Cortex of kidney (tissue), 1 donor: ENCODE data around the gene NME3.

Experiments used
- DNase-seq: peaks from one replicate; lab custom pipeline; 2025; lab: John Stamatoyannopoulos, UW

The NME3 gene

DNA sequence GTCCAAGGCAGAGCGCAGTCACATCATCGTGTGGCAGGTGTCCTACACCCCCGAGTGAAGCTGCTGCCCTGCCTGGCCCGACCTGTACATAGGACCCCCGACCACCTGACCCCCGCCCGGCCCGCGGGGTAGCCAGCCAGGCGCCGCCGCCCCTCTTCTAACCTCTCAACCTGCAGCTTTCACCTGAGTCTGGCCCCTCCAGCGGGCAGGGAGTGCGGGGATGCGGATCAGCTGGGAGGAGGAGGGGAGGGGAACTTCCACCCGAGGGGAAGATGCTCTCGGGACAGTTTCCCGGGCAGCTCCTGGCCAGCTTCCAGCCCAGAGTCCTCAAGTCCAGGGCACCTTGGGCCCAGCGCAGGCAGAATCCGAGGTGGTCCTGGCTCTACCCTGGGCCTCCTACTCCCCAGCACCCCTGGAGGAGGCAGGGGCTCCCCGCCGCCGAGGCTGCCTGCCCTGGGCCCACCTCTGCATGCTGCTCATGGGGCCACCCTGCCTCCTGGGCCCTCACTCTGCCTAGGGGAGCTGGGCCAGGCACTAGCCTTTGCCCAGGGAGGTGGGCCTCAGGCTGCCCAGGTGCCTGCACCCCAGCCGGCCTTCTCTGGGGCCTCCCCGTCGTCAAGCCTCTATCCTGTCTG lies 2.5 kb downstream of the NME3 start:
- no peak for DNase-seq

DNA sequence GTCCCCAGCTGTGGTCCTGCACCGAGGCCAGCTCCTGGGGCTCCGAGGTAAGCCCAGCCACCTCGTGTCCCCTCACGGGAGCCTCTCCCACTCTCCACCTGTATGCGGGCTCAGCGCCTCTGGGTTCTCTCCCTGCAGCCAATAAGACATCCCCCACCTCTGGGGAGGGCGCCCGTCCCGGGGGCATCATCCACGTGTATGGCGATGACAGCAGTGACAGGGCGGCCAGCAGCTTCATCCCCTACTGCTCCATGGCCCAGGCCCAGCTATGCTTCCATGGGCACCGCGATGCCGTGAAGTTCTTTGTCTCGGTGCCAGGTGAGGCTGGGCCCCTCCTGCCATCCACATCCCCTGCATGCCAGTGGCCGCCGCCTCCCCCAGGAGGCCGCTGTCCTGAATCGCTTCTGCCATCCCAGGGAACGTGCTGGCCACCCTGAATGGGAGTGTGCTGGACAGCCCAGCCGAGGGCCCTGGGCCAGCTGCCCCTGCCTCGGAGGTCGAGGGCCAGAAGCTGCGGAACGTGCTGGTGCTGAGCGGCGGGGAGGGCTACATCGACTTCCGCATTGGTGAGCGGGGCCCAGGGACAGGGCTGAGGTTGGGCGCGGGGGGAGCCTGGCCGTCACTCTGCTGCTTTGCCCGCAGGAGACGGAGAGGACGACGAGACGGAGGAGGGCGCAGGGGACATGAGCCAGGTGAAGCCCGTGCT lies 3.1 kb downstream of the NME3 start:
- no peak for DNase-seq

DNA sequence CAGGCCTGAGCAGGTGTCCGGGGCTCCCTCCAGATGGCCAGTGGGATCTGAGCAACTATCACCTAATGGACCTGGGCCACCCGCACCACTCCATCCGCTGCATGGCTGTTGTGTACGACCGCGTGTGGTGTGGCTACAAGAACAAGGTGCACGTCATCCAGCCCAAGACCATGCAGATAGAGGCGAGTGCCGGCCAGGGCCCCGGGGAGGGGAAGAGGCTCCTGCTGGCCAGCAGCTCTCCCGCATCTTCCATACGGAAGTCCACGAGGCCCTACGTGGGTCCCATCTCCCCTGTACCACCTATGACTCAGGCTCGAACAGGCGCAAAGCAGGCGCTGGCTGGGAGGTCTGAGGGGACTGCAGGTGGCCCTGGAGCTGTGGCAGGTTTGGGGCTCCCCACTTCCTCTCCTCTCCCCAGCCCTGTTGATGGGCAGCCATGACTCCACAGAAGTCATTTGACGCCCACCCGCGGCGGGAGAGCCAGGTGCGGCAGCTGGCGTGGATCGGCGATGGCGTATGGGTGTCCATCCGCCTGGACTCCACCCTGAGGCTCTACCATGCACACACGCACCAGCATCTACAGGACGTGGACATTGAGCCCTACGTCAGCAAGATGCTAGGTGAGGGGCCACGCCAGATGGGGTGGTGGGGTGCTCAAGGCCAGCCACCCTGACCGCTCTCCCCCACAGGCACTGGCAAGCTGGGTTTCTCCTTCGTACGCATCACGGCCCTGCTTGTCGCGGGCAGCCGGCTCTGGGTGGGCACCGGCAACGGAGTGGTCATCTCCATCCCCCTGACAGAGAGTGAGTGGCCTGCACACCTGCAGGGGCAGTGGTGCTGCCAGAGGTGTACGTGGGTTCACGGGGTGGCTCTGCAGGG lies 4.0 kb downstream of the NME3 start:
- no peak for DNase-seq

DNA sequence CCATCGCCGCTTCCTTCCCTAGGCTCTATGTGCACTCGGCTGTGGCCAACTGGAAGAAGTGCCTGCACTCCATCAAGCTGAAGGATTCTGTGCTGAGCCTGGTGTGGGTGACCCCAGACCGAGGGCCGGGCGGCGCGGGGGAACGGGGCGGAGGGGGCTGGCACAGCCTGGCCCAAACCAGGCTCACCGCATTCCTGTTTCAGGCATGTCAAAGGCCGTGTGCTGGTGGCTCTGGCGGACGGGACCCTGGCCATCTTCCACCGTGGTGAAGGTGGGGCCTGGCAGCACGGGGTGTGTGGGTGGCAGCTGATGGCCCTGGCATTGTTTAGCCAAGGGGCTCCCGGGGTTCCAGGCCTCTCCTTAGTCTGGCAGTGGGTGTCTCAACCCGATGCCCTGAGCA lies 4.6 kb downstream of the NME3 start:
- no peak for DNase-seq

DNA sequence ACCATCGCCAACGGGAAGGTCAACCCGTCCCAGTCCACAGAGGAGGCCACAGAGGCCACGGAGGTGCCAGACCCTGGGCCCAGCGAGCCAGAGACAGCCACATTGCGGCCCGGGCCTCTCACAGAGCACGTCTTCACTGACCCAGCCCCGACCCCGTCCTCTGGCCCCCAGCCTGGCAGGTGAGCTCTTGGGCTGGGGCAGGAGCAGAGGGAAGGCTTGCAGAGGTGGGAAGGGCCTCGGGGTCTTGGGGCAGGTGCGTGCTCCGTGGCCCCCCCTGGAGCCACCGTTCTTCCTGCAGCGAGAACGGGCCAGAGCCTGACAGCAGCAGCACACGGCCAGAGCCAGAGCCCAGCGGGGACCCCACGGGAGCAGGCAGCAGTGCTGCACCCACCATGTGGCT lies 5.1 kb downstream of the NME3 start:
- no peak for DNase-seq

DNA sequence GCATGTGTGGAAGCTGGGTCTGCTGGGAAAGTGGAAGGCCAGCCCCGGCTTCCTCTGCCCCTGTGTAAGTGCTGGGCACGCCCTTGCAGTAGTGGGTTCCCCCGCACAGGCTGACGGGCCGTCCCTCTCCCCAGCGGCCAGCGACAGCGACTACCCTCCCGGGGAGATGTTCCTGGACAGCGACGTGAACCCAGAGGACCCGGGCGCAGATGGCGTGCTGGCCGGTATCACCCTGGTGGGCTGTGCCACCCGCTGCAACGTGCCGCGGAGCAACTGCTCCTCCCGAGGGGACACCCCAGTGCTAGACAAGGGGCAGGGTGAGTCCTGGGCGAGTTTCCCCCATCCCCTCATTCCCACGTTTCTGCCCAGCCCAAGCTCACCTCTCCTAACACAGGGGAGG lies 5.5 kb downstream of the NME3 start:
- DNase-seq = no peak

DNA sequence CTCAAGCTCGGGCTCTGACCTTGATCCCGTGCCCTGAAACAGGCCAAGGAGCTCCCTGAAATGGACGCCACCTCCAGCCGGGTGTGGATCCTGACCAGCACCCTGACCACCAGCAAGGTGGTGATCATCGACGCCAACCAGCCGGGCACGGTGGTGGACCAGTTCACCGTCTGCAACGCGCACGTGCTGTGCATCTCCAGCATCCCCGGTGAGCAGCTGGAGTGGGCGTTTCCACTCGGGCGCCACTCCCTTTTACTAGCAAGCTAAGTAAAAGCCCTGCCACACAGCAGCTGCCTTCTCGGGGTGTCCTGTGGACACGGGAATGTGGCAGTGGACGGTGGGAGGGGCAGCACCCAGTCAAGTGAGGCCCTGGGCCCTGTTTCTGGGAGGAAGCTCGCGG lies 6.4 kb downstream of the NME3 start:
- no peak for DNase-seq

DNA sequence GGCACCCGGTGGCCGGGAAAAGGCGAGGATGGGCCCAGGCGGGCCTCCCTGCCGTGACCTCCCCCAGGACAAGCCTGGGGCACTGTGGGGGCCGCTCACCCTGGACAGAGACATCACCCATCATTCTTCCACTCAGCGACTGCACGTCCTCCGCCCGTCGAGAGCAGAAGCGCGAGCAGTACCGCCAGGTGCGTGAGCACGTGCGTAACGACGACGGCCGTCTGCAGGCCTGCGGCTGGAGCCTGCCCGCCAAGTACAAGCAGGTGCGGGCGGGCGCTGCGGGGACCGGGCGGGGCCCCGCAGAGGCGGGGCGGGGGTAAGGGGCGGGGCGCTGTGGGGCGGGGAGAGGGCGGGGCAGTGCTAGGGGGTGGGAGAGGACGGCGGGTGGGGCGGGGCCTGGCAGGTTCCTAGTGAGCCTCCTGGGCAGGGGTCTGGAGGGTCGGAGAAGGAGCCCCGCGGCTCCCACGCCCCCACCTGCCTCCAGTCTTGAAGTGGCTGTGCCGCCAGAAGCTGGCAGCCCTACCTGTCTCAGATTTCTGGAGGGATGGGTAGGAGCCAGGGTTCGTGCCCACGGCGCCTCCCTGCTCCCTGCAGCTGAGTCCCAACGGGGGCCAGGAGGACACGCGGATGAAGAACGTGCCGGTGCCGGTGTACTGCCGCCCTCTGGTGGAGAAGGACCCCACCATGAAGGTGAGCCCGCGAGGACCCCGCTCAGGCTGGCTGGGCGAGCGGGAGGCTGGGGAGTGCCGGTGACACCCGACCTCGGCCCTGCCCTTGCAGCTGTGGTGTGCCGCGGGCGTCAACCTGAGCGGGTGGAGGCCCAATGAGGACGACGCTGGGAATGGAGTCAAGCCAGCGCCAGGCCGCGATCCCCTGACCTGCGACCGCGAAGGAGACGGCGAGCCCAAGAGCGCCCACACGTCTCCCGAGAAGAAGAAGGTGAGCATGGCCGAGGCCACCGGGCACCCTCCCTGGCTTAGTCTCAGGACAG lies 7.5 kb downstream of the NME3 start:
- no peak for DNase-seq

DNA sequence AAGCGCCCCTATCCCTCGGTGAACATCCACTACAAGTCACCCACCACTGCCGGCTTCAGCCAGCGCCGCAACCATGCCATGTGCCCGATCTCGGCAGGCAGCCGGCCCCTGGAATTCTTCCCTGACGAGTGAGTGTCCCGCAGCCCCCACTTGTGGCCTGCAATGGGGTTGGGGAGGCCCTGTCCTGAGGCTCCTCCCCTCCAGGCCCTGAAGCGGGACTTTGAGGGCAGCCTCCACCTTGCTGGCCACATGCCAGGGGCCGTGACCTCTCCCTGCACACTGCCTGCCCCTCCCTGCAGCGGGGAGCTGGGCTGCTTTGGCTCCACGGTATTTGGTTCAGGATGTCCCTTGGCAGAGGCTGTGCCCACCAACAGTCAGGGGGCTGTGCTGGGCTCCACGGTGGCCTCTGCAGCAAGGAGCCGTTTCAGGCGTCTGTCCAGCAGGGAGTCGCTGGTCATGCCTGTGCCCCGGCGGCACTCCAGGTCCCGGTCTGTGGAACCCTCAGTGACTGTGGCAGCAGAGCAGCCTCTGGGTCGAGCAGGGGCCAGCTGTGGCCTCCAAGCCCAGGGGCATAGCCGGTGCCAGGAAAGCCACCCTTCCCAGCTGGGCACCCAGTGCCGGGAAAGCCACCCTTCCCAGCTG lies 8.3 kb downstream of the NME3 start:
- DNase-seq = no peak

DNA sequence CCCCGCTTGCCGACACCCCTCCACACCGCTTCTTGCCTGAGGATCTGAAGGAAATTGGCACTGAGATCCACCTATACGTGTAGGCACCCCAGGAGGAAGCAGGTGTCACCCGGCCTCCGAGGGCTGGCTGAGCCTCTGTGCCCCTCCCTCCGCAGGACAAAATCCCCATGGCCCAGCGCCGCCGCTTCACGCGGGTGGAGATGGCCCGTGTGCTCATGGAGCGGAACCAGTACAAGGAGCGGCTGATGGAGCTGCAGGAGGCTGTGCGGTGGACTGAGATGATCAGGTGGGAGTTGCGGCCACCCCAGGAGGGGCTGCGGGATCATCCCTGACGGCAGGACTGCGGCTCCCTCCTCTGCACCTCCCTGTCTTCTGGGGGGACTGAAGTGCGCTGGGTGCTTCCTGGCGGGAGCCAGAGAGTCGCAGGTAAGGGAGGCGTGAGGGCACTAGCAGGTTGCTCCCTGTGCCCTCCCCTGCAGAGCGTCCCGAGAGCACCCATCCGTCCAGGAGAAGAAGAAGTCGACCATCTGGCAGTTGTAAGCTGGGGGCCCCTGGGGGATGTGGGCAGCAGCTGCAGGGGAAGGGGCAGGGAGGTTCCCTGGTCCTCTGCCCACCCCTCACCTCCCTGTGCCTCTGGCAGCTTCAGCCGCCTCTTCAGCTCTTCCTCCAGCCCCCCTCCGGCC lies 9.0 kb downstream of the NME3 start:
- no peak for DNase-seq

DNA sequence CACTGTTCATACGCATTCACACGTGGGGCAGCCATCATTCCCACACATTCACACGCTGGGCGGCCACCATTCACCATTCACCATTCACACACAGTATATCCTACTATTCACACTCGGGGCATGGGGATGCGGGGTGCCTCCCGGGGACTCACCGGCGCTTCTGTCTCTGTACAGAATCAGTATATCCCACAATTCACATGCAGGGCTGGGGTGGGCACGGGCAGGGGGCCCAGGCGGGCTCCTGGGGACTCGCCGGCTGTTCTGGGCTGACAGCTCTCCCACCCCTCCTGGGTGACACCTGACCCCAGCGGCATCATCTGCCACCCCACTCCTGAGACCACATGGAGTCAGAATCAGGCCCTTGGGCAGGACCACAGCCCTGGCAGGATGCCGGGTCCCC lies 9.6 kb downstream of the NME3 start:
- no peak for DNase-seq

DNA sequence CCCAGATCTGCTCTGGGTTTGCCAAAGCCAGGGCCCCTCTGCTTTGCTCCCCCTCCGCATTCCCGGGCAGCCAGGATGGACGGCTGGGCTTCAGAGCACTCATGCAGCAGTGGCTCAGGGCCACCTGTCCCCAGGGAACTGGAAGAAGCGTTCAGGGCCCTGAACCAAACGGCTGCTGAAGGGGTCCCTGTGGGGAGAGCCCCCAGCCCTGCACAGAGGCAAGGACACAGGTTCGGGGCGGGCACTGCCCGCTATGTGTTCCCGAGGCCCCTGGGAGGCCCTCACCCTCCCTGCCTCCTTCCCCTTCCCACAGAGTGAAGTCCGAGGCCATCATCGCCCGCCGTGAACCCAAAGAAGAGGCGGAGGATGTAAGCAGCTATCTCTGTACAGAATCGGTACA lies 10.4 kb downstream of the NME3 start:
- DNase-seq = no peak

DNA sequence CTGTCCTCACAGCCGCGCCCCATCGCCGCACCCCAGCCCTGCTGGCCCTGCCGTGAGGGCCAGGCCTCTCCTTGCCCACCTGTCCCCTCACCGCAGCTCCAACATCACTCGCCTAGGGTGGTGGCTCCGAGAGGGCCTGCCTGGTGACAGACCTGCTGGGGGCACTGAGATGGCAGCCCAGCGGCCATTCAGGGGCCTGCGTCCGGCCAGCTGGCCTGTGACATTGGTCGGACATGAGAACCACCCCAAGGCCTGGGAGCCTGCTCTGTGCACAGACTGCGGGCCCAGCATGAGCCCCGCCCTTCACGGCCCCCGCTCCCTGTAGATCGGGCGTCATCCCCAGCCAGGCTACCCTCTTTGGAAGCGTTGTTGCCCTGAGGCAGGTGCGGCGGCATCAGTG lies 11.8 kb downstream of the NME3 start:
- DNase-seq = no peak

DNA sequence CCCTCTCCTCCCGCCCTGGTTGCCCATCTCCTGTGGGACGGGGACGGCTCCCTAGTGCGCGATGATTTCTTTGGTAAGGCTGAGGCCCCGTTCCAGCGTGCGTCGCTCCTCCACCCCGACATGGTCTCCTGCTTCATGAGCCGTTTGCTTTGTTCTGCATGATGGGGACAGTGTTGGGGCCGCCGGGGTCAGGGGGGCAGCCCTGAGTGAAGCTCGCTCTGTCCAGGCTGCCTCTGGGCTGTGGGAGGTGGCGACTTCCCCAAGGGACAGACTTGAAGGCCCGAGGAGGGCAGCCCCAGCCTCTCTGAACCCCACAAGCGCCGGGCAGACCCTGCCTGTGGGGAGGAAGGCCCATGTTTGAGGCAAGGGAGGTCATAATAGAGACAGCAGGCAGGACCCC lies 12.4 kb downstream of the NME3 start:
- no peak for DNase-seq

DNA sequence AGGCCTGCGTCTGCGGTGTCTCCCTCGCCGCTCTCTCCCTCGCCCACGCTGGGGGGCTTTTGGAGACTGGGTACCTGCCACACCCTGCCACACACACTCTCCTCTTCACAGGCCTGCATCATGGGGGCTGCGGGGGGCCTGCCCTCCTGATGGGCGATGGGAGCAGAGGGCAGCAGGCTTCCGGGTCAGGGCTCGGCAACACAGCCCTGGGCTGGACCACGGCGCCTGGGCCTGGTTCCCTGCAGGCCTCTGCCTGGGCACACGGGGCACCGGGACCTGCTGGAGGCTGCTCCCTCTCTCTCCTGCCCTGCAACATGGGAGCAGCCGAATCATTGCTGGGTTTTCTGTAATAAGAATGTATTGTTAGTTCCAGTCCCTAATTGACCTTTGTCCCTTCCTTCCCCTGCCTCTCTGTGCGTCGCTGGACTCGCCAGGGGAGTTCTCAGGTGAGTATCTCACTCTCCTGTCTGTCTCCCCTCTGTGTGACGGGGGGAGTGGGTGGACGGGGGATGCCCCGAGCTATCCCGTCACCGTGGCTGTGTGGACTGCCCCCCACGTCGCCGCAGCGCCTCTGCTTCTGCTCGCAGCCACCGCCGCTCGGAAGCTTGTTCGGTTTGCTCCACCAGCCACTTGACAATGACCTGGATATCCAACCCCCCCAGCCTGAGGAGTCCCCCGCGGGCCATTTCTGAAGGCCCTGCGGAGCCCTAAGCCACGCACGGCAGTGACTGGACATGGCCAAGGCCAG lies 13.5 kb downstream of the NME3 start:
- DNase-seq = no peak

DNA sequence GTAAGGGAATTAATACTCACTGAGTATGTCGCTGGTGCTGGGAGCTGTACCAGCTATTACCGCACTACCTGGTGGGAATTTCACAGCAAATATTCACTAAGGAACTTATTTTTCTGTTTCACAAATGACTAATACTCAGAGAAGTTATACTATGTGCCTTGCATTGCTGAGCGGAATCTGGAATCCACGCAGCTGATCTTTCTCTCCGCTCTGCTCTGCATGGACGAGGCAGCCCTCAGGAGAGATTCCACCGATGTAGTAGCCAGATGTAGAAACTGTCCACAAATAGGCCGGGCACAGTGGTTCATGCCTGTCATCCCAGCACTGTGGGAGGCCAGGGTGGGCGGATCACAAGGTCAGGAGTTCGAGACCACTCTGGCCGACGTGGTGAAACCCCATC lies 17.1 kb downstream of the NME3 start:
- DNase-seq = no peak

DNA sequence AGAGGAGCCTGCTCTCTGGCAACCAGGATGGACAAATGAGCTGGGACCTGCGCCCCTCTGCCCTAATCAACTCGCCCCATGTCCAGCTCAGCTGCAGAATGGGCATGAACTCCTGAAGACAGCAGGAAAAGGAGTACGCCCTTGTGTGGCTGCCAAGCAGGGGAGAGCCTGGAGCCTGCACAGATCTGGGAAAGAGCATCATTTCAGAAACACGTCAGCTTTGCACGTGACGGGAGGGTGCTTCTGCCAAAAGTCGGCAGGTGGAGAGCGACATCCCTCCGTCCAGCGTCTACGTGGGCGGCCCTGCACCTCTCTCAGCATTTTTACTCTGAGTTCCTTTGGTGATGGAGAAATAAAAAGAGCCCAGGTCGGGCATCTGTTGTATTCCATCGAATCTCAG lies 18.5 kb downstream of the NME3 start:
- no peak for DNase-seq

DNA sequence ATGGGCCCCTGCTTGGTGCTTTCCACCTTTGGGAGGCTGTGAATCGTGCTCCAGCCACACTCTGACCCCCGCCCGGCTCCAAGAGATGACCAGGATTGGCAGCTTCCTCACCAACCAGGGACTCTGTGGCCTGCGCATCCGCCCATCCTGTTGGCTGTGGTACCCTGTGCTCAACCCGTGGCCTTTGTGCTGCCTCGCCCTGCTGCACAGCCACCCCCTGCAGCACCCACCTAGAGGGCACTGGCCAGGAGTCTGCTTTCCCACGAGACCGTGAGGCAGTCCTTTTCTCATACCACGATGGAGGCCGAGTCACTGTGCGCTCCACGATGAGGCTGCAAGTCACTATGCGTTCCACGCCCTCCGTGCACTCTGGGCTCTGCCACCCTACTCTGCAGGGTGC lies 19.4 kb downstream of the NME3 start:
- no peak for DNase-seq

DNA sequence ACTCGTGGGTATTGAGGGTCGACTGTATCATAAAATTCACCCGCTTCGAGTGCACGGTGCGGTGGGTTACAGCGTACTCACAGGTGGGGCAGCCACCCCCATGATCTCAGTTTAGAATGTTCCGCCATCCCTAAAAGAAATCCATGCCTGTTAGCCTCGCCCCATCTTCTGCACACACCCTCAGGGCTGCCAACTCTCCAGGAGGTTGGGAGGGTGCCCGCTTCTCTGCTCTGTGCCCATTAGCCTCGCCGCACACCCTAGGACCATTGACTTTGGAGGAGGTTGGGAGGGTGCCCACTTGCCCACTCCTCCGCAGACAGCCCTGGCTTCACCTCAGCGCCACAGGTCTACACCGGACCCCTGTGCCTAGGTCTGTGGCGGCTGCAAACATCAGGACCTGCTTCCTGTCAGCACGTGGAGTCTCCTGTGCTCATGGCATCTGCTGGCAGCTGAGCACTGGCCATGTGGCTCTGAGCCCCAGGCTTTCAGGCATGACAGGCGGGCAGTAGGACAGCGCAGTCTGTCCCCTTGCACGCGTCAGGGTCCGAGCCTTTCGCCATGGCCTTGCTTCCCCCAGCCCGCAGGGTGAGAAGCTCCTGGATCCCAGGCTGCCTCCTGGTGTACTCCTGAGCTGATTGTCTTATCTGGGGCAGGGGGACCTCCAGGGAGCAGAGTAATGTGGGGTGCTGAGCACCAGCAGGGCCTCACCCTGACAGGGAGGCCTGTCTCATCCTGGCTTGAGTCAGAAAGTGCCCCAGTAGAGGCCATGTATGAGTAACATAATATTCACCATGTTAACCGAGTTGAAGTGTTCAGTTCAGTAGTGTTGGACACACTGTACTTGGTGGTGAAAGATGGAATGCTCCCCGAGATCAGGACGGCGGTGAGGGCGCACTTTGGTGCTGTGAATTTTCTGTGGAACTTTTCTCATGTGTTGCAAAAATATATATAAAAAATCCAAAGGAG lies 21.9 kb downstream of the NME3 start:
- DNase-seq = no peak
